GM18951 (cell line): ENCODE data around the gene LYPD3.
"Not testable (repeated sequence)": the region's sequence is repeated elsewhere in the genome, so short reads cannot be mapped to it uniquely, and the experiment has no call there.

Experiments used
- POLR2A ChIP-seq: IDR thresholded peaks from 4 replicates; pipeline ENCODE4 v1.6.1; 2011; ENCODE audit warnings: mild to moderate bottlenecking; ENCODE audit not compliant: insufficient read length, insufficient read depth; ENCODE audit errors: extremely low read depth
- in situ Hi-C: fragments of 300-500 bp; cut with MboI; formaldehyde crosslinking; loops from one replicate; pipeline ENCODE4 v1.12.0; 2022; ENCODE audit warnings: low sequenced_read_pairs, mixed read lengths, inconsistent platforms; ENCODE audit not compliant: unreplicated experiment

The LYPD3 gene

GRCh38 chr19:43444531-43445287 is 20.7 kb downstream of the LYPD3 start:
- in situ Hi-C loops: loop anchor here (5.0 kb wide), 1 partner anchor 78 kb away; no protein-coding TSS in a partner anchor
- TF ChIP-seq POLR2A: no peak

- in situ Hi-C loops: not testable (repeated sequence)
Observed at GRCh38 chr19:43444091-43444490, 21.3 kb downstream of the LYPD3 start.

- in situ Hi-C loops: no loop called here
Observed at GRCh38 chr19:43441716-43442115, 23.7 kb downstream of the LYPD3 start.

GRCh38 chr19:43439709-43440063 is 25.7 kb downstream of the LYPD3 start:
- in situ Hi-C loops: no loop called here
- no peak for TF ChIP-seq POLR2A

More at GRCh38 chr19:43441716-43442115, 23.7 kb downstream of the LYPD3 start:
- TF ChIP-seq POLR2A: no peak

GRCh38 chr19:43439032-43439708 is 26.2 kb downstream of the LYPD3 start:
- in situ Hi-C loops: no loop called here
- no peak for TF ChIP-seq POLR2A

- in situ Hi-C loops: no loop called here
- no peak for TF ChIP-seq POLR2A
Observed at GRCh38 chr19:43438291-43439031, 26.9 kb downstream of the LYPD3 start.

GRCh38 chr19:43437712-43438111 is 27.7 kb downstream of the LYPD3 start:
- in situ Hi-C loops: no loop called here
- no peak for TF ChIP-seq POLR2A

- in situ Hi-C loops: not testable (repeated sequence)
Observed at GRCh38 chr19:43437284-43437683, 28.1 kb downstream of the LYPD3 start.

GRCh38 chr19:43435775-43436174 is 29.6 kb downstream of the LYPD3 start:
- TF ChIP-seq POLR2A: no peak
- in situ Hi-C loops: no loop called here

- no peak for TF ChIP-seq POLR2A
- in situ Hi-C loops: no loop called here
Observed at GRCh38 chr19:43433689-43434088, 31.7 kb downstream of the LYPD3 start.

GRCh38 chr19:43433358-43433673 is 32.1 kb downstream of the LYPD3 start:
- in situ Hi-C loops: no loop called here
- TF ChIP-seq POLR2A: no peak

- in situ Hi-C loops: no loop called here
- no peak for TF ChIP-seq POLR2A
Observed at GRCh38 chr19:43430976-43431375, 34.4 kb downstream of the LYPD3 start.

GRCh38 chr19:43430142-43430710 is 35.2 kb downstream of the LYPD3 start:
- no peak for TF ChIP-seq POLR2A

GRCh38 chr19:43429395-43429794 is 36.0 kb downstream of the LYPD3 start:
- in situ Hi-C loops: no loop called here
- no peak for TF ChIP-seq POLR2A

More at GRCh38 chr19:43430142-43430710, 35.2 kb downstream of the LYPD3 start:
- in situ Hi-C loops: no loop called here
